DMS 273 (cell line): ENCODE results near the gene TBC1D2B.
"Not testable (repeated sequence)": the region's sequence is repeated elsewhere in the genome, so short reads cannot be mapped to it uniquely, and the experiment has no call there.

Experiments used
- DNase-seq: peaks from one replicate; lab custom pipeline; 2025; ENCODE audit not compliant: unreplicated experiment; lab: John Stamatoyannopoulos, UW

TBC1D2B gene

GRCh38 chr15:77958716-77959431 lies 118.6 kb downstream of the TBC1D2B start:
- not testable (repeated sequence) for DNase-seq

GRCh38 chr15:77958021-77958420 lies 119.5 kb downstream of the TBC1D2B start:
- DNase-seq: not testable (repeated sequence)

- not testable (repeated sequence) for DNase-seq
These were observed 123.6 kb downstream of the TBC1D2B start for GRCh38 chr15:77953926-77954325.

DNA sequence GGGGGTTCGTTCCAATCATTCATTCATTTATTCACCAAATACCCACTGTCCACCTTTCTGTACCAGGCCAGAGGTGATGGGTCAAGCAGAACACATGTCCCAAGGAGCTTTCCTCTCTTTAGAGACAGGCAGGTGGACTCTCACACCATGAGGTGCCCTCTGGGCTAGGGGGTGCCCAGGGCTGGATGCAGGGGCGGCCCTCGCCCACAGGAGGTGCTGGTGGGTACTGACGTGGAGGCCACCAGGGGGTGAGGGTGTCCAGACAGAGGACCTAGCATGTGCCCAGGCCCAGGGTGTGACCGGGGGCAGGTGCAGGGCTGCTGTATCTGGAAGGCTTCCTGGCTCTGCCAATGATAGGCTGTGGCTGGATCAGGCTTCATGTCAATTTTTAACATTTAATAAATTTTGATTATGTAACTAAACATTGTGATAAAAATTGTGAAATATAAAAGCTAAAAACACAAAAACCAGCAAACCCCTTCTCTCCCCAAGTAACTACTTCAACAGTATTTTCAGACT lies 124.5 kb downstream of the TBC1D2B start:
- DNase-seq: peak; percentile 34

- not testable (repeated sequence) for DNase-seq
These were observed 126.3 kb downstream of the TBC1D2B start for GRCh38 chr15:77951105-77951786.

DNA sequence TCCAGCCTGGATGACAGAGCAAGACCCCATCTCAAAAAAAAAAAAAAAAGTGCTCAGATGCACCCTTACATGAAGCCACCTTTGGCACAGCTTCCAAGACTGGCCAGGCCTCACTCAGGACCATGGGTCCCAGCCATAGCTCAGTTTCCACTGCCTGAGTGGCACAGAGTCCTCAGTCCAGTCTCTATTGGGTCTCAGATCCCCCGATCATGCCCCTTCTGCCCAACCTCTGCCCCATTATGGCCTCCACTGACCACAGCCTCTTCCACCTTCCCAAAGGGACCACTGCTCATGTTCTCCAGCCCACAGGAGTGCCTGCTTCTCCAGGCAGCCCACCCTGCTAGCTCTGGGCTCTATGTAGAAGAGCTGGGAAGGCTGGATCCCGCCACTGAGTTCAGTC lies 127.0 kb downstream of the TBC1D2B start:
- not testable (repeated sequence) for DNase-seq

GRCh38 chr15:77945566-77945965 lies 131.9 kb downstream of the TBC1D2B start:
- no peak for DNase-seq
